ENCODE data around the gene STK32B. TPM values are rescaled to one million over a fixed set of nuclear protein-coding genes. Genes with fewer than 3 reads are reported as not detected.

STK32B gene
- total and polyA plus RNA-seq, 2 of the 4 experiments (the other 2 are of a cell fraction), result 5.5 to 6.3 TPM

GRCh38 chr4:5054532-5054931, 3.3 kb downstream of the STK32B start:
- no peak overlapping the region for H4K91ac ChIP-seq (ENCODE audit: insufficient read depth, low read depth, low read length)
- H4K5ac ChIP-seq (ENCODE audit: low read depth, low read length), result no peak overlapping the region
- POLR2A ChIA-PET (ENCODE audit: unreplicated experiment), result no interaction called here
- in situ Hi-C loops (cut with MboI; ENCODE audit: low sequenced_read_pairs), result no loop called here
- H3K4me2 ChIP-seq (ENCODE audit: low read depth, low read length), result no peak overlapping the region
- CTCF ChIA-PET, result no interaction called here
- H3K23ac ChIP-seq (ENCODE audit: low read depth, low read length), result no peak overlapping the region
- H3K4me1 ChIP-seq (ENCODE audit: control insufficient read depth, insufficient read depth, low read length), result peaks cover 2% of the 10 kb centered on the region; the same call in 1 of the 2 replicates
- no peak overlapping the region for H3K14ac ChIP-seq (replicated peaks; ENCODE audit: low read depth, low read length)
- ATAC-seq (ENCODE audit: low read depth), result no peak
- no peaks in the 10 kb centered on the region for H3K36me3 ChIP-seq (ENCODE audit: control insufficient read depth, insufficient read depth, low read length)
- peaks cover 3% of the 10 kb centered on the region; the same call in 1 of the 2 replicates for H4K20me1 ChIP-seq (ENCODE audit: insufficient read depth, low read length)
- H3K4ac ChIP-seq (ENCODE audit: low read depth, low read length), result no peak overlapping the region
- no CpG with 5 or more reads among the region's 5 CpGs for WGBS, 2 experiments (ENCODE audit: extremely low coverage in 2 of 2, insufficient read length in 1 of 2)
- no peaks in the 10 kb centered on the region; the same call in 1 of the 2 replicates for H3K9me1 ChIP-seq (ENCODE audit: insufficient read depth, low read length)
- no peak overlapping the region for H4K8ac ChIP-seq (ENCODE audit: low read depth in 2 of 2, low read length in 2 of 2)
- no peak for TF ChIP-seq RAD21 (IDR thresholded peaks at IDR 0.05; ENCODE audit: low read length)
- TF ChIP-seq MAZ (IDR thresholded peaks at IDR 0.05; ENCODE audit: borderline replicate concordance, low read depth, low read length), result no peak
- TF ChIP-seq SMC3 (IDR thresholded peaks at IDR 0.05; ENCODE audit: low read depth, low read length), result no peak
- TF ChIP-seq RFX5 (IDR thresholded peaks at IDR 0.05; ENCODE audit: low read depth, low read length), result no peak
- TF ChIP-seq BHLHE40 (IDR thresholded peaks at IDR 0.05; ENCODE audit: low read depth, low read length), result no peak
- TF ChIP-seq FOS (IDR thresholded peaks at IDR 0.05; ENCODE audit: low read depth, low read length), result no peak
- no peak for TF ChIP-seq ELK1 (IDR thresholded peaks at IDR 0.05; ENCODE audit: borderline replicate concordance, low read depth, low read length)
- TF ChIP-seq RCOR1 (IDR thresholded peaks at IDR 0.05; ENCODE audit: insufficient replicate concordance, low read length), result no peak
- TF ChIP-seq POLR2A (IDR thresholded peaks at IDR 0.05; ENCODE audit: low read depth, low read length), result no peak
- TF ChIP-seq MXI1 (IDR thresholded peaks at IDR 0.05; ENCODE audit: borderline replicate concordance, low read depth, low read length), result no peak
- no peak for TF ChIP-seq CEBPB (IDR thresholded peaks at IDR 0.05; ENCODE audit: low read depth, low read length)
- no peak overlapping the region for H2BK120ac ChIP-seq (ENCODE audit: low read depth, low read length)
- DNase-seq, result no peak
- no peak overlapping the region for H3K4me3 ChIP-seq (ENCODE audit: insufficient read depth, low read depth, low read length)
- no peak overlapping the region for H2AFZ ChIP-seq (replicated peaks; ENCODE audit: low read length, poor library complexity)
- H2BK20ac ChIP-seq (ENCODE audit: low read depth, low read length), result no peak overlapping the region
- no TSS peak for BruUV-seq (replicated peaks)
- peaks cover 0 to 29% of the 10 kb centered on the region in 2 experiments; a peak in 3 of 4 replicates for H3K79me1 ChIP-seq (ENCODE audit: low read depth in 1 of 2, low read length in 2 of 2)
- H2BK5ac ChIP-seq (ENCODE audit: low read depth, low read length, poor library complexity, severe bottlenecking), result no peak overlapping the region
- H3K27ac ChIP-seq (ENCODE audit: insufficient read depth, low read length), result no peak overlapping the region
- intact Hi-C loops (cut with micrococcal nuclease), result loop anchor here (5.0 to 10.0 kb wide), 6 partner anchors 190 to 758 kb away; partner anchors contain the start of gene EVC2
- no peak overlapping the region for H3K18ac ChIP-seq (ENCODE audit: low read depth, low read length)
- no peak overlapping the region for H3K56ac ChIP-seq (ENCODE audit: extremely low read depth, insufficient read depth, low read length)
- dilution Hi-C loops (cut with HindIII; ENCODE audit: low sequenced_read_pairs, unreplicated experiment), result no loop called here
- H2AK9ac ChIP-seq (replicated peaks; ENCODE audit: low read depth, low read length, poor library complexity), result no peak overlapping the region
- no peaks in the 10 kb centered on the region for H3K9me3 ChIP-seq (ENCODE audit: control insufficient read depth, insufficient read depth, low read length)
- H3K9ac ChIP-seq (ENCODE audit: low read depth, low read length), result no peak overlapping the region
- no peaks in the 10 kb centered on the region for H3K27me3 ChIP-seq (ENCODE audit: control insufficient read depth, insufficient read depth, low read length)
- H2AK5ac ChIP-seq (ENCODE audit: low read depth, low read length), result no peak overlapping the region; the same call in 1 of the 2 replicates
- H2BK15ac ChIP-seq (ENCODE audit: low read depth, low read length), result no peak overlapping the region
